HG03159 (cell line): ENCODE results near the gene FBN2.
"Not testable (repeated sequence)": the region's sequence is repeated elsewhere in the genome, so short reads cannot be mapped to it uniquely, and the experiment has no call there.

Source experiments
- ATAC-seq: cut with Tn5 transposase; IDR thresholded peaks from one replicate; pipeline ENCODE4 v1.9.1; 2021; ENCODE audit warnings: mild to moderate bottlenecking, moderate library complexity; ENCODE audit not compliant: unreplicated experiment

FBN2 gene

GRCh38 chr5:128480158-128480557 lies 57.9 kb downstream of the FBN2 start:
- ATAC-seq: no peak

GRCh38 chr5:128478386-128479368 lies 59.4 kb downstream of the FBN2 start:
- no peak for ATAC-seq

- no peak for ATAC-seq
These were observed 60.1 kb downstream of the FBN2 start for GRCh38 chr5:128477944-128478343.

DNA sequence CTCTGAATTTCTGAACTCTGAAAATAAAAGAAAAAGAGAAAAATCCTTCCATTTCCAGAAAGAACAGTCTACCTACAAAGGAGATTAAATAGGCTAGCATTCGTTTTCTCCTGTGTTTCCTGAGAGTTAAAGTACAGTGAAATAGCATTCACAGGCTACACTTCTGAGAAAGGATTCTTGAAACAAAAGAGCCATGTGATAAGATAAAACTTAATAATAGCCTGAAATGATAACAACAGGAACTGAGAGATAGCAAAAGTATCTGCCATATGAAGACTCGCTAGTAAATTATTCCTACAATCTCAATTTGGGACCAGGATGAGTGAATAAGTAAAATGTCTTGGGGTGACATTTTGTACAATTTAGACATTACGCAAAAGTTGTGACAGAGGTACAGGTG lies 62.4 kb downstream of the FBN2 start:
- no peak for ATAC-seq

- ATAC-seq: no peak
These were observed 65.1 kb downstream of the FBN2 start for GRCh38 chr5:128472919-128473318.

GRCh38 chr5:128472036-128472435 lies 66.0 kb downstream of the FBN2 start:
- ATAC-seq: no peak

DNA sequence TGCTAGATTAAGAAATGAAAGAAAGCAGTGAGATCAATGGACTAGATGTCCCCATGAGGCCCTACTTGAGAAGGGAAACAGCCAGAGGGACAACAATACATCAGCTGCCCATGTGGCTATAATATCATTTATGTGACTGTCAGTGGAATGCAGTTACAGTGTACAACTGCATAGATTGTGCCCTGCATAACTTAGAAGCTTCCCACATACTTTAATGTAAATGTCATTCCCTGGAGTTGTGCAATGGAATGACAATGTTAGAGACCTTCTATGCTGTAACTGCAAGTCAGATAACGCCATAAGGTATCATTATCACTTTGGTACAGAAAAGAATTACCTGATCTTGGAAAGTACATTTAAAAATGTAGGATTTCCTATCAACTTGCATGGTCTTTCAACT lies 67.4 kb downstream of the FBN2 start:
- ATAC-seq: no peak

DNA sequence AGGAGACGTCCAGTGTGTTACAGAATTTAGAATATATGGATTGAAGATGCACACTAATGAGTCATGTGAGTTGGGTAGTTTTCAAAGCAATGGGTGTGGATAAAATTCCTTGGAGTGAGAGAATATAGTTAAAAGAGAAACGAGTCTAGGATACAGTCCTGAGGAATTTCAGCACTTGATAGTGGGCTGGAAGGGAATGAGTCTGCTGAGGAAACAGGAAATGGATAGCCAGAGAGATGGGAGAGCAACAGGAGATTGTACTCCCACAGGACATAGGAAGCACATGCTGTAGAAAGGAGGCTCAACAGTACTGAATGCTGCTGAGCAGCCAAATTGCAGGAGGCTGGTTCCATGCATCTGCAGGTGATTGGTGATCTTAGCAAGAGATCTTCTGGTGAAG lies 68.1 kb downstream of the FBN2 start:
- no peak for ATAC-seq

- ATAC-seq: no peak
These were observed 71.1 kb downstream of the FBN2 start for GRCh38 chr5:128466980-128467379.

GRCh38 chr5:128466554-128466953 lies 71.5 kb downstream of the FBN2 start:
- ATAC-seq: no peak

DNA sequence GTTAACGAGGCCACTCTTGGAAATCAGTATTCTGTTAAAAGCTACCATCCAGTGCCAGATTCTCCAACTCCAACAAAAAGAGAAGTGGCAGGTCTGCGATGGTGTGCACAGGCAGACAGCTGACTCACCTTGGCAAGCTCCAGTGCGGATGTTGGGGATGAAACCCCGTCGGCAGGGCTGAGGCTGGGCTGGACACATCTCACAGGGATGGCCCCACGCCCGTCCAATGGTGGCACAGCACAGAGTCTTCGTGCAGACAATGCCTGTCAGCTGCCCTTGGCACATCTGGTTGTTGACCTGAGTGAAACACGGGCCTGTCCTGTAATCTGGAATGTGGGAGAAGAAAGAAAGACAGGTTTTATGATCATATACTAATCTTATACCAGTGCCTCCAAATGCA lies 73.4 kb downstream of the FBN2 start:
- ATAC-seq: no peak

DNA sequence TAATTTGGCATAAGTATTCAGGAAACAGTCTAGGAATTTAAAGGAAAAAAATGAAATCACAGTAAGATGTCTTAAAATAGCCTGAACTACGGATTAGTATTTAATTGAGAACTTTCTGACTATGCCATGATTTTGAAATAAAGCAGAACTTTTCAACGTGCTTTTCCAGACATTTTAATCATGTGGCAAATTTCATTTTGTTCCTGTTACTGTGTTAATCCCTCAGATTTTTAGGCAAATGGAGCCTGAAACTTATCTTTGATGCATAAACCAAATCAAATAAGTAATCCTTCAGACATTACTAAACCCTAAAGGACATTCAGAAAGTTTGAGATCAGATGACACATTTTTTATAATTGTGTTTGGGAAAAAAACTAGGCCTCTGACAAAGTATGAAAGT lies 75.7 kb downstream of the FBN2 start:
- no peak for ATAC-seq

- not testable (repeated sequence) for ATAC-seq
These were observed 80.7 kb downstream of the FBN2 start for GRCh38 chr5:128457147-128457915.

DNA sequence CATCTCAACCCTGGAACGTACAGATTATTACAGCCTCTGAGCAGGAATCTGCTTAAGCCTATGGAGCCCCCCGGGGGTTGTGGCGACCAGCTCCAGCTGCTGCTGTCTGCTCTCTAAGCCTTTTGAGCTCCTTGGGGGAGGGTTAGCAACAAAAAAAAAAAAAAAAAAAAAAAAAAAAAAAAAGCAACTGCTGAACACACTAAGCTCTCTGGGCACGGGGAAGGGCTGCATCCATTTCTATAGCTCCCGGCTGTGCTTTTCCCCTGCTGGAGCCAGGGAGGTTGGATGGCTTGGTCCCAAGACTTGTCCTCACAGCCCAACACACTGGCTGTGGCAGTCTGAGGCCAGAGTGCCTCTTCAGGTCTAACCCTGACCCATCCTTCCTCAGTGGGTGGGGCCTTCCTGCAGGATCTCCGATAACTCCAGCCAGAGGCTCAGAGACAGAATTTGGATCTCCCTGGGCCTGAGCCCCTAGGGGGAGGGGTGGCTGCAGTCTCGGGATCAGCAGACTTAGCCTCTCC lies 82.1 kb downstream of the FBN2 start:
- no peak for ATAC-seq

DNA sequence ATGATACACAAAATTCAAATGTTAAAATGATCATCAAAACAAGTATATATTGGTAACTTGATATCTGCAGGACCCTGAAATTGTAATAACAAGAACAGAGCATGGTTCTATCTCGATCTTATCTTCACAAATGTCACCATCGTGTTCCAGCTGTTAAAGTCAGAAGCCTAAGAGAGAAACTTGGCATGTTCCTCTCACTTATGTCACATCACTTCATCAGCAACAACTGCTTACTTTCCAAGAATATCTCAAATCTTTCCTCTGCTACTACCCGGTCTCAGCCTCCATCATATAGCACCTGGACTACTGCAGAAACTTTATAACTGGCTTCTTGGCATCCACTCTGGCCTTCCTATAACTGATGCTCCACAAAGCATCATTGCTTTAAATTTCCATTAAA lies 84.9 kb downstream of the FBN2 start:
- no peak for ATAC-seq

- not testable (repeated sequence) for ATAC-seq
These were observed 90.8 kb downstream of the FBN2 start for GRCh38 chr5:128447224-128447623.

DNA sequence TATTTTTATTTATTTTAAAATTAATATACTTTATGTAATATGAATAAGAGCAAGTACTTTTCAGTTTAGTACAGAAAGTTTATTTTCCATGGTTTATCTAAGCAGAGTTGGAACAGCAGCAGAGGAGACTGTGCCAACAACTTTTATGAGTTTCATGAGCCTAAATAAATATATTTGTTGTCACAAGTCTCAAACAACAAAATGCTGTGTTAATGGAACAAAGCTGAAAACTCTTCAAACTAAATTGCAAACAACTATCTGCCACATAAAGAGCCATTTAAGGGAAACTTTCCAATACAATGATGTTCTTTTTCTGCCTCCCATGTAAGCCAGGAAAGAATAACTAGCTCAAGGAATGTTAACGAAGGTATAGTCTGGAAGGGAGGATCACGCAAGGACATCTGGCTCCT lies 96.1 kb downstream of the FBN2 start:
- no peak for ATAC-seq

DNA sequence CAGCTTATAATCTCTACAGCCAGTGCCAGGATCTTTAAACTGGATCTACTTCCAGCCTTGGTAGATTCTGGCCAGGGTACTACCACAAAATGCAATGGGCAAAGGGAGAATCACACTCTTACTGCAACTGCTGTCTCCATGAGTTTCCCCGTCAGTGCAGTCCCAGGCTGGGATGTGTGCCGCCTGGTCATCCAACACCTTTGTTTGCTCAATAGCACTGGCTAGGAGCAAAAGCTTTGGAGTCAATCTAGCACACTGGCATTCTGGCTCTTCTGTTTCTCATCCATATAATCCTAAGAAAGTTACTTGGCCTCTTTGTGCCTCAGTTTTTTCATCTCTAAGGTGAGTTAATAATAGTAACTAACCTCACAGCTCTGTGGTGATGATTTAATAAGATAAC lies 96.9 kb downstream of the FBN2 start:
- no peak for ATAC-seq

DNA sequence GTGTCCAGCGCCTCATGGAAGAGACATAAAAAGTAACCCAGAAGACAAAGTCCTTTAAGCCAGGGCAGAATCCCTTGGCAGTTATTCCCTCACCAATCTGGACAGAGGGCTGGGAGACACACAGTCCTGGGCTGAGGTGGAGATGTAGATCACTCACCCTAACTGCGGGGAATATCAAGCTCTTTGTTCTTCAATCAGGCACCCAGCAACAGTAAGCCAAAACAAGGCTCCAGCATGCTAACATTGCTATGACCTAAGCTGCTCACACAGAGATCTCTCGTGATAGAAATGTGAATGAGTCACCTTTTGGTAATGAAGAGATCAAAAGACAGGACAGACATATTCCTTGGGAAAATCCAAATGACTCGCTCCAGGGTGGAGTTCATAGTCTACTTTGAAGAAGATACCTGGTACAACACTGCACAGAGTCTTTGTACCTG lies 101.3 kb downstream of the FBN2 start:
- ATAC-seq: no peak

DNA sequence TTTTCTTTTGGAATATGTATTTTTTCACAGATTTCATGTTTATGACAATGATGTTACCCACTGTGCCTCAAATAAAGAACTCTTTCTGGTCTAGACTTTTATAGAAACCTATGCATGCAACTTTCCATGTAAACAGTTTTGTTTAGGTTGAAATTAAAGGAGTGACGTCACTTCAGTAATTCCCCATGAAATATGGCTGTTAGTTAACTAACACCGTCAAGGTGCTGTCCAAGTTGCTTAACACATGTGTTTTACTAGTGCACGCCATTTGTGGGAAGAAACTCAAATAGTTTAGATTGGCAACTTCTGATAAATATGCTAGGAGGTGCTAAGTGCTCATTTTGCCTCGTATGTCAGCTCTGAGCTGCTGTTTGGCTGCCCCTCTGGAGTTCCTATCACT lies 102.2 kb downstream of the FBN2 start:
- no peak for ATAC-seq

GRCh38 chr5:128434993-128435392 lies 103.1 kb downstream of the FBN2 start:
- no peak for ATAC-seq
